HG02885 (cell line): ENCODE results near the gene MAN2A1.

Source experiments
- ATAC-seq: cut with Tn5 transposase; IDR thresholded peaks from one replicate; pipeline ENCODE4 v1.9.1; 2021; ENCODE audit warnings: mild to moderate bottlenecking; ENCODE audit not compliant: unreplicated experiment, poor library complexity

MAN2A1 gene

DNA sequence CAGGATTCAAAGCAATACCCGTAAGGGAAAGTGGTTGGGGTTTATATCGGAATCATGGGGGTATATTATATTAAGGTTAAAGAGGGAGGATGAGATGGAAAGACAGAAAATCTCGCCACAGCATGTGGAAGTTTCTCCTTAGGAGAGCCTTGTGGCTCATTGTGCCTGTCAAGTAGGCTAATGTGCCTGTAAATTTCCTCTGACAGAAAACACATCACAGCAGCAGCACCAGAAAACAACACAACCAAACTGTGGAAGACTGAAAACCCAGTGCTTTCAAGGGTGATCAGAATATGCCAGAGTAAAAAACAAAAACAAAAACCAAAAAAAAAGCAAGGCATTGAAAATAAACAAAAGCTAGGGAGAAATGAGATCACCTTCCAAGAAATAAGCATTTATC is 11.3 kb upstream of the MAN2A1 start:
- no peak for ATAC-seq

DNA sequence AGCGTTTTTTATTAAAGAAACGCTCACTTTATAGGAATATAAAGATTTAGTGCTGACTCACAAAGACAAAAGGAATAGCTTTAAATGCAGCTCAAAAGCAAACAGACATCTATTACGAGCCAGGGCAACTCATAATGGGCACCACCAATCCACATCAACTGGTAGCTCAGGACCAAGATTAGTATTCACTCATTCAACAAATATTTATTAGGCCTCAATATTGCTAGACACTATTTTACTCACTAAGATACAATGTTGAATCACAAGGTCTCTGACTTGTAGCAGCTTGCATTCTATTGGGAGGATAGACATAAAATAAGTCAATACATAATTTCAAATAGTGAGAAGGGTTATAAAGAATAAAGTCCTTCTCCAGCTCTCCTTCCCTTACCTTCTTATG is 8.0 kb upstream of the MAN2A1 start:
- ATAC-seq, result no peak

DNA sequence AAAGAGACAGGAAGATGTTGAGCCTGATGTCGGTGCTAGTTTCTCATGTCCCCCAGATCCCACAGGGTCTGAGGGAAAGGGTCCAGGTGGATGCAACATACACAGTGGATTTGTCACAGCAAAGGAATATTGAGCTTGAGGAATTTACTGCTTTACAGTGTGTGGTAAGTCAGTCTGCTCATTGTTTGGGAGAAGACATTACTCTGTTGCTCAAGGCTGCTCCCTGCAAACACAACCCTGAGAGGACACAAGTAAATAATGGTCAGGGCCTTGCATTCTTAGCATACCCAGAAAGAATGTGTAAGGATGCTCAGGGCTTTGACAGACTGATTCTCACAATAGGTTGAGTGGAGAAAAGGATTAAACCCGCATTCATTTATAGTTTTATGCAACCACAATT is 7.3 kb upstream of the MAN2A1 start:
- no peak for ATAC-seq

DNA sequence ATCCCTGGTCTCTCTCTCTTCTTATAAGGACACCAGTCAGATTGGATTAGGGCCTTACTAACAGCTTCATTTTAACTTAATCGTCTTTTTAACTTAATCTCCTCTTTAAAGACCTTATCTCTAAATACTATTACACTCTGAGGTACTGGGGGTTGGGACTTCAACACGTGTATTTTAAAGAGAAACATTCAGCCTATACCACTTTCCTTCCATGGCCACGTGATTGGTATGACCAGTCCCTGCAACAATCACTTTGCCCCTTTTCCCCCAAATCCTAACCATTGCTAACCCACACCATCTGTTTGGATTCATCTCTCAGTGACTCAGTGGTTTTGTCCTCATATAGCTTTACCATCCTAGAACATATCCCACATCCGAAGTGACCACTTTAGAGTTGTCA is 3.8 kb upstream of the MAN2A1 start:
- no peak for ATAC-seq

DNA sequence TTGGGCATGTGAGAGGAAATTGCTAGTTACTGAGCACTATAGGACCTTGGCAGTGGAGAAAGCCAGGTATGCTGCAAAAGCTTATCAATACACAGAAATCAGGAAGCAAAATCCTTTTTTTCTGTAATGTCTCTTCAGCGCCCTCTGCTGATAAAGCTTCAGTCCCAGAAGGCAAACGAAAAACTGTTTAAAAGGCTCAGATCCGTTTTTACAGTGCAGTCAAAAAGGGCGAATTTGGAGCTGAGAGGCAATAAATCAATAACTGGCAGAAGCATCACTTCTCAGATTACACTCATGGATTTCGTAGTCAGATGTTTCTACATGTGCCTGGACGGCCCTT is 1.1 kb upstream of the MAN2A1 start:
- ATAC-seq, result no peak

DNA sequence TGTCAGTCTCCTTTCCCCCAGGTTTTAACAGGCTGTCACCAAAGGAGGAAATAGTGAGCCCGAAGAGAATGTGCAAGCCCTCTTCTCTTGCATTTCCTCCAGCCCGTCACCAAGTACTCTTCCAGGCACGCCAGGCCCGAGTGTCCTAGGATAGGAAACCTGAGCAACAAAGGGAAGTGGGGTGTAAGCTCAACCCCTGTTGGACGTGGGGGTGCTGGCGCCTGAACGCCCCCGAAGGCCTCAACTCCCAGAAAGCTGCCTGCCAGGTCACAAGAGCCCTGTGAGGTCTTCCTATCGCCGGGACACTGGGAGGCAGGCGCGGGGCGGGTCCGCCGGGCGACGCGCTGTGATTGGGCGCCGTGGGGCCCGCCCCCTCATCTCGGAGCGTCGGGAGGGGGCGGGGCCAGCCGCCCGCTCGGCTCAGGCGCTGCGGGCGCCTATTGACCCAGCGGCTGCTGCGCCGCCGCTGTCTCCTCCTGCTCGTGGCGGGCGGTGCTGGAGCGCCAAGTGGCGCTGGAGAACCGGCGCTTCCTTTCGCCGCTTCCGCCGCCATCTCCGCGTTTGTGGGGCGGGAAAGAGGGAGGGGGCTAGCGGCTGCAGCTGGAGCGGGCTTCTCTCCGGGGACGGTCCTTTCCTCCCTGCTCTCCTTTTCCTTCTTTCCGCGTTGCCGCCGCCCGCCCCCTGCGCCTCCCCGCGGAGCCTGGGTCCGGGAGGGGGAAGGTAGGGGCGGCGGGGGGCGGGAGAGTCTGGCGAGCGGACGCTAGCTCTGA is 572 bp upstream of the MAN2A1 start:
- ATAC-seq, result peak; percentile 82

DNA sequence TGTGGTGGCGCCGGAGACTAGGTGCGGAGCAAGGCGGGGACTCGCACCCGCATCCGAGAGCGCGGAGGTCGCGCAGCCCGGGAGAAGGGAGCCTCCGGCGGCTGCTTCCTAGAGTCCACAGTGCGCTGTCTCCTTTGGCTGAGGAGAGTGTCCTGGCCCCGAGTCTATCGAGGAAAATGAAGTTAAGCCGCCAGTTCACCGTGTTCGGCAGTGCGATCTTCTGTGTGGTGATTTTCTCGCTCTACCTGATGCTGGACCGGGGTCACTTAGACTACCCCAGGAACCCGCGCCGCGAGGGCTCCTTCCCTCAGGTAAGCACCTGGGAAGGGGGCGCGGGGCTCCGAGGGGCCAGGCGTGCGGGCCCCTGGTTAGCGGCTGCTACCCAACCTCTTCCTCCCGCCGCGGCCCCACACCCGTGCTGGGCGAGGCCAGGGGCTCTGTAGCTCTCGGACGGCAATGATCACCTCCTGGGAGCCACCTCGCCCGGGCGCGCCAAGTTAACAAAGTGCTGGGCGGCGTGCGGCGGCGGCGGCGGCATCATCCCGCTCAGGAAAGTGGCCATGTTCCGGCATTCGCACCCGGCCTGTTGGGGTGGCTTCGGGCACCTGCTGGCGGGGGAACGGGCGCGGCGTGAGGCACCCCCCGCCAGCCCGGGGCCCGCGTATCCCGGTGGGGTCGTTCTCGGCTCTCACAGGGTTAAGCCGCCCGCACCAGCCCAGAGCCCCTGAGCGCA is 681 bp downstream of the MAN2A1 start:
- peak; percentile 4 for ATAC-seq

DNA sequence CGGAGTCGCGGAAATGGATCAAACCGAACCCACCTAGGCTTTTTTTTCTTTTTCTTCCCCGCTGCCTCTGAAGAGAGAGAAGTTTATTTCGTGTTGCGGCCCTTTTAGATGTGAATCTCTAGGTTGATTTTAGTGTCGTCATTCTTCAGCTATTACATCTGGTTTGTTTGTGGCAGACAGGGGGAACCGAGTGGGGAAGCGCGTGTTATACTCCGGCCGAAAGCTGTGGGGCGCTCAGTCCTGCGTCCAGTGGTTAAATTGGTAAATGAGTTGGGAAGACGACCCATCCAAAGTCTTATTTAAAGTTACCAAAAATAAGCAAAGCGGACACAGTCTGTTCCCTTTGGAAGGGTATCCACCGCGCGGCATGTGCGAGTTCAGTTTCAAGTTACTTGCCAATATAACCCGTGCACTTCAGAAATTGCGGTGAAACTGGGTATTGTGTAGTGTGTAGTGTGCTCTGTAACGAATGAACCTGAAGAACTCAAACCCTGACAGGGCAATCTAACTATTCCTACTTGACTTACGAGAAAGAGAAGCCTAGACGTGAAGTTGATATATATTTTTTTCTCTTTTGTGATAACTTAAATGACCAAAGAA is 1.3 kb downstream of the MAN2A1 start:
- peak; percentile 18 for ATAC-seq

DNA sequence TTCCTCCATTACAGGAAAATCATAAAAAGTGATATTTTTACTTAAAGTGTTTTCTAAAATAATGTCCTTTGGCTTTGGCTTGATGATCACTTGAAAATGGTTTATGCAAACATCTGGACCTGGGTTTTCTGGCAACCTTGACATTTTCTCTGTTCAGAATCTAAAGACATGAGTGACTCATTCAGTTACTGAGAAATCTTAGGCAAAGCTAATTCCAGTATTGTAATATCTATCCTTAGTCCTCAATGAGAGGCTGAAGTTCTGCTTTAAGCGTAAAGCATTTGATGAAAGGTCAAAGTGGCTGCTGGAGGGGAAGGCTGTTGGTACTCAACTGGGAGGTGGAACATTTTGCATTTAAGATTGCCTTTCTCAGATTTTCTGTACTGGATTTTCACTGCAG is 2.3 kb downstream of the MAN2A1 start:
- ATAC-seq, result no peak

DNA sequence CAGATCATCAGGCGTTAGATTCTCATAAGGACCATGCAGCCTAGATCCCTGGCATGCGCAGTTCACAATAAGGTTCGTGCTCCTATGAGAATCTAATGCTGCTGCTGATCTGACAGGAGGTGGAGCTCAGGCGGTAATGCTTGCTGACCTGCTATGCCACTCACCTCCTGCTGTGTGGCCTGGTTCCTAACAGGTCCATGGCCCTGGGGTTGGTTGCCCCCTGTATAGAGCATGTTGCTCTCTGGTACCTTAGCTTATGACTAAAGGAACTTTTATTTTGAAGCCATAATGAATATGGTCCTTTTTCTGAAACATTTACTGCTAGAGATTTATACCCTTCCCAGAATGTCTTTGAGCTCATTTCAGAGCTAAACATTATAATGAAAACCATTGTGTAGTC is 3.1 kb downstream of the MAN2A1 start:
- ATAC-seq, result no peak

DNA sequence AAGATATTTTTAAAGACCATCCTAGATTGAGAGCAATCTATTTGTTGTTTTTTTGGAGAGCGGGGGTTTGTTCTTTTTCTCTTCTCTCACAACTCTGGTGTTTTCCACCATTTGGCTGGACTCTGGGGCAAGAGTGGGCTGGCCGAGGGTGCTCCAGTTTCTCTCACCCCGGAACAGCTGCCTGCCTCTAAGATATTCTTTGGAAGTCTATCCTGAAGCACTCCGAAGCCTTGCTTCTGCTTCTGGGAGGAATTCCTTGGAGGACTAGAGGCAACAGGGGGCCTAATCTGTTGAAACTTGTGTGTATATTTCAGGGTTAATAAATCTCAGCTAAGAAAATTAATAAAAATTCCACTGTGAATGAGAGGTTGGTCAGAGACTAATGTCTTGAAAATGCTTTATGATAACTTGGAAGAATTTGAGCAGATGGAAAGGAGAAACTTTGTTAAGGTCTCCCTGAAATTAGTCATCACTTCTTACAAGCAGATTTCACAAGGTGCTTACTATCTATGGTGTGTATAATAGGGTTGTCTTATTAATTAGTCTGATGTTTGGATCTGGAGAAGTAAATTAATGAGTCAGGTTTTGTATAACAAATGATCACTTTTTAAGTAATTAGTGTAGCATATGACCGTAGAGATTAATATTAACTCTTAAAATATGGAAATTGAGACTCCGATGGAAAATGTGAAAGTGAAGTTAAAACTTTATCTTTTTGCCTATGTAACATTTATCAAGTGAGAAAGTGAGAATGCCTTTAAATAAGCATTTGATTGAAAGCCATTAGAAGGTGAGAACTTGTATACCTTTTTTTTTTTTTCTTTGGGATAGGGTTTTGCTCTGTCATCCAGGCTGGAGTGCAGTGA is 4.0 kb downstream of the MAN2A1 start:
- ATAC-seq, result no peak

DNA sequence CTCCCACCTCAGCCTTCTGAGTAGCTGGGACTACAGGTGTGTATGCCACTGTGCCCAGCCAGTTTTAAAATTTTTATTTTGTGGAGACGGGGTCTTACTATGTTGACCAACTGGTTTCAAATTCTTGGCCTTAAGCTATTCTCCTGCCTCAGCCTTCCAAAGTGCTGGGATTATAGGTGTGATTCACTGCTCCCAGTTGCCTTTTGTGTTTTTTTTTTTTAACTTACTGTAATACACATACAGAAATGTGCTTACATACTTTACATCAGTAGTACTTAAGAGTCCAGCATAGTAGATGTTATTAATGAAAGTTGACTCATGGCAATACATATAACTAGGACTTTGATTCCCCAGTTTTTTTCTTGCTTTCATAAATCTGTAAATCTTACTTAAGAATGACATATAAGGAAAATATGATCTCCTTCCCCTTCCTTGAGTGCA is 4.7 kb downstream of the MAN2A1 start:
- ATAC-seq, result no peak

DNA sequence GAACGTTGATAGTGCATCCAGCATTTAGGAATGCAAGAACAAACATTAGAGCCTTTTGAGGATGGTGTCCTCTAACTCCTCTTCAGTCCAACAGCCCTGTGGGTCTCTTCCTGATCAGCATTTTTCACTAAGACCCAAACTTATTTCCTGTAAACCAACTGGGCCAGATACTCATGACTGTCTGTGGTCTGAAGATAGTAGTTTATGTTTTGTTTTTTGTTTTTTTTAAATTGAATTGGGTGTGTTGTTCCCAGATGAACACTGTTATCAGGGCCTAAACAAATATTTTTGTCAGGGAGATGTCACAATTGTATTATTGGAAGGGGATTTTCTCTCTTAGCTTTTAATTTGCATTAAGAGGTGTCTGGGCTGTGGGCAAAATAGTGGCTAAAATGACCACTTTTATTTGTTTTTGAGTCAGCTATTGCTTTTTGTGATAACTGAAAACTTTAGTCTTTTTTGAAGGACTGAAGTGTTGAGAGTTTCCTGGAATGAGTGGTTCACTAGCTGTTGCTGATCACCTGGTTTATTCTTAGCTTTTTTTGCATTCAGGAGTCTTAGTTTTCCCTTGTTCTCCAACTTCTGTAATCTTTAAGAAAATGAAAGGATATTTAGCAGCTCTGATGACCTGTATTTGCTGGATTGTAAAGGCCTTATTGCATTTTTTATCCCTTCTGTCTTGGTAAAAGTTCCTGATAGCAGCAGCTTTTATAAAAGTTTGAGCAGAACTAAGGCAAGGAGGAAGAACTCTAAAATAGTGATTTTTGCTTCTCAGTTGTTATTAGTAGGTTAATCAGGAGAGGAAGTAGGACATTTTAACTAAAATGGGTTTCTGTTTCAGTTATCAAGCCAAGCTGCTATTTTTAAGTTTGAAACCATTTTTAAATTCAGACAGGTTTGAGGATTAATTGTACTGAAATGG is 5.5 kb downstream of the MAN2A1 start:
- ATAC-seq, result peak; percentile 65

DNA sequence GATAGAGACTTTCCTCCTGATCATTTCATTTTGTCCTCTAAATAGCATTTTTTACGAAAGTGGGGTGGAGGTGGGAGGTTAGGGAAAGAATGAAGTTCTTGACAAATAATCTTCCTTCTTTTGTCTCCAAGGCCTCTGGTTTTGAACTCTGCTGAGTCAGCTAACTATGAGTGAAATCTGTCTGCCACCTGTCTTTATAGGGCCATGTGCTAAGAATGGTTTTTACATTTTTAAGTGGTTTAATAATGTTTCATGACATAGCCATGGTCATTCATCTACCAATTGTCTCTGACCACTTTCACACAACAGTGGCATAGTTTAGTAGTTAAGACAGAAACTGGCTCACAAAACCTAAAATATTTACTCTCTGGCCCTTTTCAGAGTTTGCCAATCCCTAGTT is 7.6 kb downstream of the MAN2A1 start:
- no peak for ATAC-seq

DNA sequence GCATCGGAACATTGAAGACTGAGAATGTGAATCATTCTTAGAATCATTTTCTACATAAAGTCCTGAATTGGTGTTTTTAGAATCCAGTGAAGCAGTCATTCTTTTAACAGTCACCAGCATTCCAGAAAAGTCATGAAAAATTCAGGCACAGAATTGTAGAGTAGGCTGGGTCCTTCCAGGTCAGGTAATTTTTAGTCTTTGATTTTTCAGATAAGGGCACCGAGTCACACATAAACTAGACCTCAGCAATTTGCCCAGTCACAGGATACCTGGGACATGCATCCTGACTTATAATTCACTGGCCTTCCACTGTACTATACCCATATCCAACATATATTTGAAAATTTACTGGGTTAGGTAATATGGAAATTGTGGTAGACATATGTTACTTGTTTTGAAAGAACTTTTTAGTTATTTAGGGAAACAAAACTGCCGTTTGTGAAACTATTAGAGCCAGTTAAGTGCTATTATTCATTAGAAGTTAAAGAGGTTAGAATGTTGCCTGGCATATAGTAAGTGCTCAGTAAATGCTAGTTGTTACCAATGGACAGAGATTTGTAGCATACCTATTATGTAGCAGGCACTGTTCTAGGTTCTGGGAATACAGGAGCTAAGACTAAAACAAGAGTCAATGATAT is 10.9 kb downstream of the MAN2A1 start:
- ATAC-seq, result no peak

DNA sequence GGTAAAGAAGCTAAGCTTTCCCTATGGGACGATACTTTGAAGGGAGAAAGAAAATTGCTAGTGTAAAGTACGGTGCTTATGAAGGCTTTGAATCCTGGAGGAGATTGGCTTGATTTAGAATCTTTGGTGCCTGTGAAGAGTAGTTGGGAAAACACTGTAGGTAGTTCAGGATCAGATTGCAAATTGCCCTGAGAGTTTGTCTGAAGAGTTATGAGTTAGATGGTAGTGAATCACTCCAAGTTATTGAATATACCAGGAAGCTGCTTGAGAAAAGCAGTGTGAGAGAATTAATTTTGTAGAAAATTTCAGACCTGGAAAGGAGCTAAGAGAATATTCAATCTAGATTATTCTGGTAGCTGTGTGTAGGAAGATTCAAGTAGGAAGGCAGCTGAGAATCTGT is 11.5 kb downstream of the MAN2A1 start:
- no peak for ATAC-seq

DNA sequence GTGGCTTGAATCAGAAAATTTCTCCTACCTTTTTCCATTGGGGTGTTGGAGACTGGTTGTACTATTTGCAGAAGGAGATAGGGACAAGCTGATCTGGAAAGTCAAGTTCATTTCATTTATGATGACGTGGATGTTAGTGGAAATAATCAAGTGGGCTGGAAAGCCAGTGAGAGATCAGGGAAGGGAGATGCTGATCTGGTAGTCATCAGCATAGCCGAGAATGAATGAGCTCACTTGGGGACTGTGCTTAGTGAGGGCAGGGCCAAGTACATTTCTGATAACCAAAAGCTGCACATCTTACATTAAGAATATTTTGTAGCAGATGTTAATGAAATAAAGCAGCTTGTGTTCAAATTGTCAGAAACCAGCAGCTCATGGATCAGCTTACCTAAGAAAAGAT is 12.1 kb downstream of the MAN2A1 start:
- ATAC-seq, result no peak

DNA sequence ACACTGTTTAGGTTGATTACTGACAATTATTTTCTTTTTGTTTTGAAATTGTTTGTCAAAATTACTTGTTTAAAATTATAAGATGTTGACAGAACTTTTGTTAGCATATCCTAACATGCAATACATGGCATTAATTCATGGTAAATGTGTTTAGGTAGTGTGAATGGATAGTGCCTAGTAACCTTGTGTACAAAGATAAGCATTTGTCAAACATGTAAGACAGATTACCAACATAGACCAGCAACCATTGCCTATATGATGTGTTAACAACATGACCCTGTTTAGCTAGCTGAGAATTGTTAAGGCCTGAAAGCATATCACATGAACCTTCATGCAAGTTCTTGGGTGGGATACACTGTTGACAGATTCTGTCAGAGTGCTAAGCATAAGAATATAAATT is 13.4 kb downstream of the MAN2A1 start:
- ATAC-seq, result no peak

DNA sequence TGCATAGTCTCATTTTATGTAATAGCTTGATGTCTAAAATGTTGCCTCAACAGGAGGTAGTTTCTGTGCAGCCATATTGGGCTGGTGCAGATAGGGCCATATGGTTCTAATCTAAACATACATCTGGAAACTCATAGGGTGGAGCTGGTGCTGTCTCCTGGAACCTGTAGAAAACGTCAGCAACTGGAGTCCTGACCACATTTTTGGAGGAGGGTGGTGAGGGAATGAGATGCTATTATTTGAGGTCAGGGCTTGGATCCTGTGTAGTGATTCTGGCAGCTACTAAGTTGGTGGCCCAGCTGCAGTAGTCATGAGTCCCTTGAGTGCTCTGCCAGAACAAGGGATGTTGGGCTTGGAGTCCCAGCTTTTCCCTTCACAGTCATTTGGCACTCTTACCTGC is 14.1 kb downstream of the MAN2A1 start:
- ATAC-seq, result no peak
